Astrocyte (in vitro differentiated cells and primary cell): ENCODE results near the gene MYO15A.

ENCODE experiments used
- CTCF ChIP-seq: IDR thresholded peaks from 2 replicates; pipeline ENCODE4 v1.5.1; 2011; ENCODE audit warnings: low read depth, mild to moderate bottlenecking, inconsistent platforms, low read length, moderate library complexity; ENCODE audit not compliant: insufficient read depth
- EZH2 ChIP-seq: IDR thresholded peaks from 2 replicates; pipeline ENCODE4 v1.6.1; 2012; ENCODE audit warnings: mild to moderate bottlenecking, low read length, inconsistent platforms; ENCODE audit not compliant: insufficient read depth

GRCh38 chr17:18107971-18108370 lies 585 bp upstream of the MYO15A start:
- TF ChIP-seq CTCF: no peak
- TF ChIP-seq EZH2: no peak
